HG02759 (cell line): ENCODE data around the gene EFR3B.
"Not testable (repeated sequence)": the region's sequence is repeated elsewhere in the genome, so short reads cannot be mapped to it uniquely, and the experiment has no call there.

Experiments
- ATAC-seq: cut with Tn5 transposase; IDR thresholded peaks from one replicate; pipeline ENCODE4 v1.9.1; 2021; ENCODE audit warnings: mild to moderate bottlenecking, moderate library complexity; ENCODE audit not compliant: unreplicated experiment

EFR3B gene

DNA sequence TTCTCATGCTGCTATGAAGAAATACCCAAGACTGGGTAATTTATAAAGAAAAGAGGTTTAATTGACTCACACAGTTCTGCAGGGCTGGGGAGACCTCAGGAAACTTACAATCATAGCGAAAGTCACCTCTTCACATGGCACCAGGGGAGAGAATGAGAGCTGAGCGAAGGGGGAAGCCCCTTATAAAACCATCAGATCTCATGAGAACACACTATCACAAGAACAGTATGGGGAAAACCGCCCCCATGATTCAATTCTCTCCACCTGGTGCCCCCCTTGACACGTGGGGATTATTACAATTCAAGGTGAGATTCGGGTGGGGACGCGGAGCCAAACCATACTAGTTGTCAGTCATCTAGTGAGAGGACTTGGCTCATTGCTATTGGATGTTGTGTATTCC lies 60.5 kb downstream of the EFR3B start:
- not testable (repeated sequence) for ATAC-seq

DNA sequence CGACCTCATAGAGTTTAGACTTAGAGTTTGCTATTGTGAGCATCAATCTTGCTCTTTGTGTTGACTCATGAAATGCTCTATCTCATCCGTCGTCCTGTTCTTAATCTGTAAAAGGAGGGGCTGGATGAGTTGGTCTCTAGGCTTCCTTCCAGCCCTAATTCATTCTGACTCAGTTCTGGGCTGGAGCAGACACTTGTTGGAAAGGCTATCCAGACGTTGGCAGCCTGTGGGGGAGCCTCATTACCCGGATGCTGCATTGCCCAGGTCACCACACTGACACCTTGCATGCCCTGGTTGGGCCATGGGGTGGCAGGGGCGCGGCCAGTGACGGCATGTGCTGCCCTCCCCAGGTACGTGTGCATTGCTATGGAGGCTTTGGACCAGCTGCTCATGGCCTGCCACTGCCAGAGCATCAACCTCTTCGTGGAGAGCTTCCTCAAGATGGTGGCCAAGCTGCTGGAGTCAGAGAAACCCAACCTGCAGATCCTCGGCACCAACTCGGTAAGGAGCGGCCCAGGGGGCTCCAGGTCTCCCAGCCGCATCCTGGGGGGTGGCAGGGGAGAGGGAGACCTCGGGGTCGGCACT lies 61.5 kb downstream of the EFR3B start:
- no peak for ATAC-seq

DNA sequence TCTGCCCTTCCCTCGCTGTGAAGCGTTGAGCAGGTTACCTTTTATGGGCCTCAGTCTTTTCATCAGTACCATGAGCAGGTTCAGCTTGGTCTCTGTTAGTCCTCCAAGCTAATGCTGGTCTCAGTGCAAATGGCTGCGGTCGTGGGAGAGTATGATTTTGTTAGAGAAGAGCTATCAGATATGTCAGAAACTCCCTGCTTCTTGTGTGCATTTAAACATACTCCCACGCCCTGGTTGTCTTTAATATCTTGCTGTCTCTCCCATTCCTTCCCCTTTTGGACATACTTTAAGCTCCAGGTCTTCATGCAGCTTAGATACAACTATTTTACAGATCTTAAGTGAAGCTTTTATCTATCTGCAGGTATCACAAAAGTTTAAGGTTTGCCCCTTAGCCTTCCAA lies 62.9 kb downstream of the EFR3B start:
- no peak for ATAC-seq

DNA sequence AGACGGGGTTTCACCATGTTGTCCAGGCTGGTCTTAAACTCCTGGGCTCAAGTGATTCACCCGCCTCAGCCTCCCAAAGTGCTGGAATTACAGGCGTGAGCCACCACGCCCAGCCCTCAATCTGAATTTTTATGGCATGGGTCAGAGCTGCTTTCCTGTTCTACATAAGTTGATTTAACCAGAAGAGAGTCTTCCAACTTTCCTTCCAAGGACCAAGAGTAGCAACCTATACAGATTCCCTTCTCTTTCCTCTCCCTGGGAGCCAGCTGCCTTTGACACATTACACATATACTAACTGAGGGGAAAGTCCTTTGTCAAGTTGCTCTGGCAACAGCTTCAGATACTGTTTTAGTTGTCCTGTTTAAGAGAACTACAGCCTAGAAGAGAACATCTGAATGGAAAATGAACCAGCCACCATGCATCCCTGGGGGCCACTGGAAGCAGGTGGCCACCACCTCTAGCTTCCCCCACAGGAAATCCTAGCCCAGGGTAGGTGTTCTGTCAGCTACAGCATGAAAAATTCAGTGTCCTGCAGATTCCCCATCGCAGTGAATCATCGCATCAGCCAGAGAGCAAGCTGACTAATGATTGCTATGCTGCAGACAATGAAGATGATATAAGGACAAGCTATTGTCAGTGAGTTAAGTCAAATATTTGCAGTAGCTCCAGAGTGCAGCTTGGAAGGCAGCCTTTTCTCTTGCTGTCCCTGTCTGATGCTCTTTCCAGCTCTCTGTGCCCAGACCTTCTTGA lies 63.6 kb downstream of the EFR3B start:
- ATAC-seq: no peak

DNA sequence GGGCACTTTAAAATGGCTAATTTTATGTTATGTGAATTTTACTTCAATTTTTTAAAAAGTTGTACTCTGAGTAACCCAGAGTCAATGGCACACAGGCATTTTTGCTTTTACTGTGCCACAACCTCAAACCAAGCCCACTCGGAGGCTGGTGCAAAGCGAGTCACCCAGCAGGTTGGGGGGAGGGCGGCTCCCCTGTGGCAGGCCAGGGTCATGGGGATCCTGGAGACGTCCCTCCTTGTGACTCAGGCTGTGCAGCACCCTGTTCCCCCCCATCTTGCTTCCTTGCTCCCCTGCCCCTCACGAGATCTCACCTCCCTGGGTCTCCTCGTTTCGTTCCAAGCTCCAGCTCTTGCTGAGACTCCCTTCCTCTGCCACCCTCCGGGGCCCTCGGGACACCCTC lies 67.9 kb downstream of the EFR3B start:
- no peak for ATAC-seq

DNA sequence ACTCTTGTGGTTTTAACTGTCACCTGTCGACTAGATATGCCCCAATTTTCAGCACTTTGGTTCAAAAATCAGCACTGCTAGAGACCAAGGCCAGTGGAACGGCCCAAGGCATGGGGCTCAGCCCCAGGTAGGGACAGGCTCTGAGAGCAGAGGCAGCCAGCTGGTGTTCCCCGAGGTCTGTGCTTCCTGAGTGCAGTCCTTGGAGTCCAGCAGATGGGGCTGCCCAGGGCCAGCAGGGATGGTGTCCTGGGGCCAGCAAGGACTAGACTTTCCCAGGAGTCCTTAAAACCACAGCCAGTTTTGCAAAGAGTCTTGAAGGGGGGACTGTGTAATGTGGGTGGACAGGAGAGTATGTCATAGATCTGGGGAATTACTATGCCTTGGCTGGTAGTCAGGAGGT lies 70.2 kb downstream of the EFR3B start:
- no peak for ATAC-seq

DNA sequence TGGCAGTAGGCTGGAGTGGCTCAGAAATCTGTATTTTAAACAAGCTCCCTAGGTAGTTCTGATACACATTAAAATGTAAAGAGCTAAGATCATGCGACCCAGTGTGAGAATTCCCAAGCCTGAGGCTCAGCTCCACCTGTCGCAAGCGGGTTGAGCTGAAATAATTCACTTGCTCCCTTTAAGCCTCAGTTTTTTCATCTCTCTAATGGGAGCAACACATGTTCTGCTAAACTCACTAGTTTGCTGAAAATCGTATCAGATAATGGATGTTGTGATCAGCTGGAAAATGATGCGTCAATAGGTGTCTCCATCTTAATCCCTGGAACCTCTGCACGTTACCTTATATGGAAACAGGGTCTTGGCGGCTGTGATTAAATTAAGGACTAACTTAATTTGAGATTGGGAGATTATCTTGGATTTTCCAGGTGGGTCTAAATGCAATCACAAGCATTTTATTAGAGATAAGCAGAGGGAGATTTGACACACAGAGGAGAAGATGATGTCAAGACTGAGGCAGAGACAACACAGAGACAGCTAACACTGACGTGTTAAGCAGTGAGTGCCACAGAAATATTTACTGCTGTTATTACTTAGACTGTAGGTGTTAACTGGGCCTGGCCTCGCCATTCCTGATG lies 73.5 kb downstream of the EFR3B start:
- ATAC-seq: no peak

DNA sequence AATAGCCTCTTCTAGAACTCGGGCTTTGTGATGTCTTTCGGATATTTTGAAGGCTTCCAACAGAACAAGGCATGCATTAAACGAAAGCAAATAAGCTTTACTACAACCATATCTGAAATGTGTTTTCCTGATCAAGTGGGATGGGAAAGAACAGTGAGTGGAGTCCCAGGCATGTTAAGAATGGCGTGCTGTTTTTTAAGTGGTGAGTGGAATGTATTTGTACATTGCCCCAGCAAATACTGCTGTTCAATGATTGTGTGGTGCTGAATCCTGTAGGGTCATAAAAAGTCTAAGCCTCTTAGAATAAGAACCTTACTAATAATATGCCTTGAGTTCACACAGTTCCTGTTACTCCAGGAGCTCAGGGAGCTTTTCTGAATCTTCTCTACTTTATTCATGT lies 74.0 kb downstream of the EFR3B start:
- no peak for ATAC-seq

DNA sequence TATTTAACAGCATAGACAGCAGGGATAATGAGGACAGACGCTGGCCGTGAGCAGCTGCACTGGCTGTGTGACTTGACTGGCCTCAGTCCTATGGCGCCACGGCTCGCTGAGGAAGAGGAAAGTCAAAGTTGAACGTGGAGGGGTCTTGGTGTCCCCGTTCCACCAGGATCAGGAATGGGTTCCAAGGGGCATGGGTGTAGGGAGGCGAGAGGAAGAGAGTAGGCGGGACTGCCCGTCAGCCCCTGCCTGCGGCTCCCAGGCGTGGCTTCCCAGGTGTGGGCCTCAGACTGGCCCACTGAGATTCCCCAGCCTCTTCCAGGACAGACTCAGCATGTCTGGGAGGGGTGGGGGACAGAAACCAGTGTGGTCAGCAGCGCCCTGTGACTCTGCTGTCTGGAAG lies 75.1 kb downstream of the EFR3B start:
- ATAC-seq: no peak

DNA sequence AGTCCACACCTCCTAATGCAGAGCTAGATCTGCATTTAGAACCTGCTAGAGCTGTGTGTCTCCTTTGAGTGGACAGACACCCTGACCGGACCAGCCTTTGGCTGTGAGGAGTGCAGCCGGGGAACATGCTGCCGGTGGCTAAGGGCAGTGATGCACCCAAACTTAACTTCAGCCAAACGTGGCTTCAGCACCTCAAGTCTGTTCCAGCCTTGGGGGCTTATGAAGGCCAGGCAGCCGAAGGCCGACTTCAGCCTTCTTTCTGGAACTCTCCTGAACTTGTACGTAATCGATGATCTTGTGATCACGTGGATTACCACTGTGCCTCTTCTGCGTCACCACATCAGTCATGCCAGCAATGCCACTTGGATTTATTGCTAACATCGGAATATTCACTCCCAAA lies 77.4 kb downstream of the EFR3B start:
- no peak for ATAC-seq

DNA sequence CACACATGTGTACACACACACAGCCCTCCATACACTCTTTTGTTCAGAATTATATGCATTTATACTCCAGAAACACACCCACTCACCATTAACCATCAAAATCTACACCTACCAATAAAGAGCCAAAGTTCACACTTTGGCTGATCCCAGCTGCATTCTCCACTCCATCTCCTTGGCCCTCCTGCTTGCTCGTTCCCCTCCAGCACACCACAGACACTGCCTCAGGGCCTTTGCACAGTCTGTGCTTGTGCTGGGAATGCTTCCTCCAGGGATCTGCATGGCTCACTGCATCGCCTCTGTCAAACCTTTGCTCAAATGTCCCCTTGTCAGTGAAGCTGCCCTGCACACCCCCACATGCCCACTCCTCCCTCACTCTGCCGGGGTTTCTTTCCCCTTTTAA lies 80.5 kb downstream of the EFR3B start:
- ATAC-seq: no peak

DNA sequence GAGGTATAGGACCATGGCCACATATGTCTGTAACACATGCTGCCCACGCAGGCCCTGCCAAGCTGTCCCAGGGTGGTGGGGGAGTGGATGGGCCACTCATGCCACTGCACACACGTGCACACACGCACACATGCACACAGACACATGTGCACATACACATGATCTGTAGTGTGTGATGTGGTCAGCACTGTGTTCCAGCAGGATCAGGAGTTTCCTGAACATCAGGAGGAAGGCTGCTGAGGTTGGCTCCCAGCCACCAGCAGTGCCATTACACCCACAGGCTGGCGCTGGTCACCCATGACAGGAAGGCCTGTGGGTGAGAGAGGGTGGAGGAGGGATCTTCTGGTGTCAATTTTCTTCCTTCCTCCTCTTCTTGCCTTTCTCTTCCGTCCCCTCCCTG lies 81.8 kb downstream of the EFR3B start:
- no peak for ATAC-seq

DNA sequence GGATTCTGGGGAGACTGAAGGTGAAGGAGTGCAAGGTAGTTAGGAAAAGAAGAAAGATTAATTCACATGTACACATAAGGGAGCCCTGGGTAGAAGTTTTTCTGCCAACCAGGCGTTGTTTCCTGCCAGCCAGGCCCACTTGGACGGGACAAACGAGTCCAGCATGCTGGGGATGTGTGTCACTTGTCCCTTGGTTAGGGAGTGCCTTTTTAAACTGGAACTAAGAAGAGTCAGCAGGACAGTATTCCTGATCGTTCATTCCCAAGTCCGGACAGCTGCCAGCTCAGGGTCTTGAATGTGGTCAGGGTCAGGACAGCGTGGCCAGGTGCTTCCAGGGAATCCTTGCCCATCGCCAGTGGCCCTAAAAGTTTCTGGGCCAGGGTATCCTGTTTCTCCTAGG lies 83.3 kb downstream of the EFR3B start:
- ATAC-seq: no peak

DNA sequence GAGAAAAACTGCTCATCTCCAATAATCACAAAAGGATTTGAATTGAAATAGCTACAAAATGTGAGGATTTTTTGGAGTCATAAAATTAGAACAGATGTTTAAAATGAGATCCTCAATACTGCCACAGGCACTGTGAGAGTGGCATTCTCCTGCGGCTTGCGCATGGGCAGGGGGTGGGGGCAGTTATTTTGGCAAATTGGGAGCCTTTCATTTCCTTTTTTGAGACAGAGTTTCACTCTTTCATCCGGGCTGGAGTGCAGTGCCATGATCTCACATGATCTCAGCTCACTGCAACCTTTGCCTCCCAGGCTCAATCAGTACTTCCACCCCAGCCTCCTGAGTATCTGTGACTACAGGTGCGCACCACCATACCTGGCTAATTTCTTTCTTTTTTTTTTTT lies 84.1 kb downstream of the EFR3B start:
- ATAC-seq: no peak

DNA sequence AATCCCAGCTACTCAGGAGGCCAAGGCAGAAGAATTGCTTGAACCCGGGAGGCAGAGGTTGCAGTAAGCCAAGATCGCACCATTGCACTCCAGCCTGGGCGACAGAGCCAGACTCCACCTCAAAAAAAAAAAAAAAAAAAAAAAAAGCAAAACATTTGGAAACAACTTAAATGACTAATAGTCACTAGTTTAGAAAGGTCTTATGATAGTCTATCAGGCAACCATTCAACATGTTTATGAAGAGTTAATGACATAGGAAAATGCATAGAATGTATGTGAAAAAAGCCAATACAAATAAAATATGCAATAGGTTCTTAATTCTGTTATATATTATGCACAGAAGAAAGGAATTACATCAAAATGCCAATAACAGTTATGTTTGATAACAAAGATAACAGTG lies 85.2 kb downstream of the EFR3B start:
- not testable (repeated sequence) for ATAC-seq

DNA sequence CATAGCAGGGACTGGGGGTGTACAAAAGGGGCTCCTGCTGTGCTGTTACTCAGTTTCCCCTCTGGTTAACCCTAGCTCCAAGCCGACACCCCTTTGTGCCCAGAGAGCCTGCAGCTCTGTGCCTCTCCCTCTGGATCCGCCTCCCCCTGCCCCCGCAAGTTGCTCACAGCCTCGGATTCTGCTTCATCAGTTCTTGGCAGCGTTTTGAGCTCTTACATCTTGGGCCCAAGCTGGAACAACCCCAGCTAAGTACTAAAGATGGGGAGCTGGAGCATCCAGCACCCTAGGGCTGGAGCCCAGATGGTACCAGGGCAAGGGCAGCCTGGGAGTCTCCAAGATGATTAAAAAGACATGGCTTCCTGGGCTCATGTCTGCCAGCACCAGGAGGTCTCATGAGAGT lies 85.8 kb downstream of the EFR3B start:
- ATAC-seq: no peak

DNA sequence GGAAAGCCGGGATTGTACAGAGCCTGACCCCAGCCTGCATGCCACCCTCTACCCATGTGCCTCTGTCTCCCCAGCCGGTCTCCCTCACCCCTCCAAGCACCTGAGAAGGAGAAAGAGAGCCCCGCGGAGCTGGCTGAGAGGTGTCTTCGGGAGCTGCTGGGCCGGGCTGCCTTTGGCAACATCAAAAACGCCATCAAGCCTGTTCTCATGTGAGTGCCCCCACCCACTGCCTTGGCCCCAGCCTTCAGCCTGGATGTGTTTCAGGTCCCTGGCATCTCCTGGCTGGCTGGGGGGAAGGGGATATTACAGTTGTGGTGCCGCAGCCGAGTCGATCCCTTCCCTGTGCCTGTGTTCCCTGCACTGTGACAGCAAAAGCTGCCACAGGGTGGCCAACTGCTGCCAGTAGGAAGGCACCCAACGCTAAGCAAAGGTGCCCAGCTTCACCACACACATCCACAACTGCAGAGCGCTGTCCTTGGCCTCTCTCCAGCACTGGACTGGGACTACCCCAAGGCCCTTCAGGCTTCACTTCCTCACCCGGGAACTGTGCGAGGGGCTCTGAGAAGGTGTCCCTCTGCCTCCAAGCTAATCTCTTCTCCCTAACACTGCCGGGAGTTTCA lies 88.1 kb downstream of the EFR3B start:
- ATAC-seq: no peak

DNA sequence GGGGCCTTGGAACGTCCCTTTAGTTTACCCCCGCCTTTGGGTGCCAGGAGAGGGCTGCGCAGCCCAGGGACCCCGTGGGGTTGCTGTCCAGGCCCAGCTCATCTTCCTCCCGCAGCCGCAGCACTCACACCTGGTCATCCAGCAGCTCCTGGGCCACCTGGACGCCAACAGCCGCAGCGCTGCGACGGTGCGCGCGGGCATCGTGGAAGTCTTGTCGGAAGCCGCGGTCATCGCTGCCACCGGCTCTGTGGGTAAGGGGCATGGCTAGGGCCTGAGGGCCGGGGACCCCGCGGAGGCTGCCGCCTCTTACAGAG lies 89.3 kb downstream of the EFR3B start:
- ATAC-seq: no peak

DNA sequence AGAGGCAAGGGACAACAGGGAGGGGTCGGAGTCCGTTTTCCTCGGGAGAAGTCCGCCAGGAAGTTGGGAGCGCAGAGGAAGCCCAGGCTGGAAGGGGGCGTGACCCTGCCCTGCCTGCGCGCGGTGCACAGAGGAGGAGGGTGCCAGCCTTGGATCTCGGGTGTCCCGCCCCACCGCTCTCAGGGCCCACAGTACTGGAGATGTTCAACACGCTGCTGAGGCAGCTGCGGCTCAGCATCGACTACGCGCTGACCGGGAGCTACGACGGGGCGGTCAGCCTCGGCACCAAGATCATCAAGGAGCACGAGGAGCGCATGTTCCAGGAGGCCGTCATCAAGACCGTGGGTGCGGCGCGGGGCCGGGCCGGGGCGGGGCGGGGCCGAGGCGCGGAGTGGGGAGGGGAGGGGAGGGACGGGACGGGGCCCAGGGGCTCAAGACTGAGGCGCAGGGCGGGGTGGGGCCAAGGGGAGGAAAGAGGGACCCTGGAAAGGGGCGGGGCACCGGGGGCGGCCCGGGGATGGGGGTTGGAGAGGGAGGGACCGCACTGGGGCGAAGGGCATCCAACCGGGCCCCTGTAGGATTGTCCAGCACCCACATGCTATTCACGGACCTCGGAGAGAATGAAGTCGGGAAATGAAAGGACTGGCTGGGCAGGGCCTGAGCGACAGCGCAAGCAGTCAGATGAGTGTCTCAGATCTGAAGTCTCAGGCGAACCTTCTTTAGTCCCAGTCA lies 89.9 kb downstream of the EFR3B start:
- ATAC-seq: no peak

DNA sequence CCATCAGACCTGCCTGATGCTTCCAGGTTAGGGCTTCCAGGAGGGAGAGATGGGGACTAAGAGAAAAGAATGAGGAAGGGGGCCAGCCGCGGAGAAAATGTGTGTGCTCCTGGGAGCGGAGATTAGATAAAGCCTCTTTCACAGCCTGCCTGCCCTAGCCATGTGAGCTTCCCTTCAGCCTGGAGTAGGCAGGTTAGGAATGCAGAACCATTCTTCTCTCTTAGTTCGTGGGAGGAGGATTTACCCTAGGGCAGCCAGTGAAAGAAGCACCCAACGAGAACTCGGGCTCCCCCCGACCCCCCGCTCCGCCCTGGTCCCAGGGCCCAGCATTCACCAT lies 90.4 kb downstream of the EFR3B start:
- no peak for ATAC-seq

DNA sequence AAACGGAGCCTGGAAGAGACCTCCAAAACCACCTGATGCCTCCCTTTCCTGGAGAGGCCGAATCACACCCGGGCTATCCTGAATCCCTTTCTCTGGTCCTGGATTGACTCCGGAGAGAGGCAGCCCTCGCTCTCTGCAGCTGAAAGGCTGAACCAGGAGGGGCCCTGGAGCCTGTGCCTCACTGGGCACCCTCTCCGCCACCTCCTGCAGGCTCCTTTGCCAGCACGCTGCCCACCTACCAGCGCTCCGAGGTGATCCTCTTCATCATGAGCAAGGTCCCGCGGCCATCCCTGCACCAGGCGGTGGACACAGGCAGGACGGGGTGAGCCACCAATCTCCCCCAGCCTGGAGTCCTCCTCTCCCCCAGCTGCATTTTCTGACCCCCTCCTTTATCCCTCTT lies 90.8 kb downstream of the EFR3B start:
- ATAC-seq: no peak

DNA sequence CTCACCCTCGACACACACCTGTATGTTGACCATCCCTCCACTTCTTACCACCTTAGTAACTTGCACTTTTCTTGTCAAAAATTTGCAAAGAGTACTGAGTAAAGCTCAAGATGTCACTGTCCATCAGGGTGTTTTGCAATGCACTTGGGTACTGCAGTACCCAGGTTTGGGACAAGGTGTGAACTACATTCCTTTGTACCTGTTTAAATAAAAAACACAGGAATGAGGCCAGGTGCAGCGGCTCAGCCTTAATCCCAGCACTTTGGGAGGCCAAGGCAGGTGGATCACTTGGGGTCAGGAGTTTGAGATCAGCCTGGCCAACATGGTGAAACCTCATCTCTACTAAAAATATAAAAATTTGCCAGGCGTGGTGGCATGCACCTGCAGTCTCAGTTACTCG lies 98.7 kb downstream of the EFR3B start:
- ATAC-seq: not testable (repeated sequence)
